H1 (cell line): ENCODE results near the gene HLA-F. TPM values are rescaled to one million over a fixed set of nuclear protein-coding genes. Genes with fewer than 3 reads are reported as not detected.
A peak's percentile ranks its signal among the peaks of the same experiment; 100 is the strongest.

Source experiments
- CTCF ChIA-PET: fragments of 300-600 bp; sonication (Branson Sonifier 250); formaldehyde crosslinking; loops from one replicate; lab custom pipeline; 2021; ENCODE audit not compliant: partially characterized antibody; lab: Charles Lee
- POLR2A ChIA-PET: fragments of 300-600 bp; sonication (Branson Sonifier 250); formaldehyde crosslinking; loops from one replicate; lab custom pipeline; 2021; ENCODE audit warnings: inconsistent platforms; ENCODE audit not compliant: partially characterized antibody; lab: Charles Lee
- DNase-seq, 2 experiments: peaks; one replicate each; pipeline versions ENCODE4 v3.0.0 to v3.0.0-alpha.2; 2010 to 2022; ENCODE audit warnings: low spot score in 2 of 2, low read depth in 1 of 2, mixed read lengths in 1 of 2
- FAIRE-seq: peaks from 2 replicates; lab custom pipeline; 2011; peaks lifted over from hg19 to GRCh38; lab: Jason Lieb, UNC
- H2AFZ ChIP-seq: 2 replicates; pipeline ENCODE4 v1.8.1; 2012; ENCODE audit warnings: low read length, inconsistent platforms
- H2AK5ac ChIP-seq: 2 replicates; pipeline ENCODE4 v1.6.1; 2013; ENCODE audit warnings: low read depth, low read length
- H2BK120ac ChIP-seq: replicated peaks from 2 replicates; pipeline ENCODE3; 2013; ENCODE audit warnings: low read depth, low read length, inconsistent platforms
- H2BK12ac ChIP-seq: 2 replicates; pipeline ENCODE4 v1.6.1; 2013; ENCODE audit warnings: low read depth, low read length
- H2BK15ac ChIP-seq: 2 replicates; pipeline ENCODE4 v1.6.1; 2013; ENCODE audit warnings: low read length
- H2BK20ac ChIP-seq: 2 replicates; pipeline ENCODE4 v1.6.1; 2013; ENCODE audit warnings: low read length
- H2BK5ac ChIP-seq: 2 replicates; pipeline ENCODE4 v1.6.1; 2013; ENCODE audit warnings: low read depth, low read length
- H3K14ac ChIP-seq: 2 replicates; pipeline ENCODE4 v1.6.1; 2013; ENCODE audit warnings: inconsistent platforms; ENCODE audit not compliant: insufficient read length
- H3K18ac ChIP-seq: 2 replicates; pipeline ENCODE4 v1.6.1; 2013; ENCODE audit warnings: low read length; ENCODE audit errors: extremely low read depth
- H3K23ac ChIP-seq: 2 replicates; pipeline ENCODE4 v1.6.1; 2013; ENCODE audit warnings: inconsistent platforms; ENCODE audit not compliant: insufficient read length
- H3K23me2 ChIP-seq: 2 replicates; pipeline ENCODE4 v1.6.1; 2013; ENCODE audit warnings: low read depth, low read length
- H3K27ac ChIP-seq: 2 replicates; pipeline ENCODE4 v1.6.1; 2011; ENCODE audit warnings: low read depth, low read length, inconsistent platforms
- H3K27me3 ChIP-seq, 4 experiments: replicated peaks in 1 of 4; 1 replicate in 1 of 4; 2 replicates in 3 of 4; pipeline versions ENCODE4 v1.6.1 to v1.8.1; 2011 to 2013; ENCODE audit warnings: low read length in 3 of 4, mild to moderate bottlenecking in 3 of 4, inconsistent platforms in 2 of 4, mixed read lengths in 2 of 4, moderate library complexity in 1 of 4; ENCODE audit not compliant: control insufficient read depth in 3 of 4, insufficient read depth in 3 of 4; ENCODE audit errors: extremely low read depth in 1 of 4
- H3K36me3 ChIP-seq, 4 experiments: 2 replicates each; pipeline versions ENCODE4 v1.6.1 to v1.8.1; 2011 to 2013; ENCODE audit warnings: mild to moderate bottlenecking in 4 of 4, low read length in 3 of 4, moderate library complexity in 2 of 4, control low read depth in 1 of 4, inconsistent platforms in 1 of 4; ENCODE audit not compliant: insufficient read depth in 4 of 4, control insufficient read depth in 2 of 4
- H3K4ac ChIP-seq: replicated peaks from 2 replicates; pipeline ENCODE3; 2013; ENCODE audit warnings: low read length, low read depth, mixed read lengths, inconsistent platforms; ENCODE audit not compliant: insufficient read length
- H3K4me1 ChIP-seq, 4 experiments: replicated peaks in 1 of 4; 1 replicate in 1 of 4; 2 replicates in 3 of 4; pipeline versions ENCODE4 v1.6.1 to v1.8.1; 2011 to 2013; ENCODE audit warnings: low read length in 3 of 4, inconsistent platforms in 2 of 4, mixed read lengths in 1 of 4; ENCODE audit not compliant: insufficient read depth in 4 of 4, control insufficient read depth in 3 of 4
- H3K4me2 ChIP-seq, 2 experiments: 2 replicates each; pipeline versions ENCODE4 v1.6.1 to v1.8.1; 2011 to 2013; ENCODE audit warnings: low read depth in 2 of 2, low read length in 2 of 2, control low read depth in 1 of 2, inconsistent platforms in 1 of 2, mild to moderate bottlenecking in 1 of 2; ENCODE audit not compliant: insufficient read depth in 1 of 2
- H3K4me3 ChIP-seq, 4 experiments: fragments of 200-600, 300-600 bp in 1 of 4; sonication (generic), shearing (Covaris generic), sonication (Bioruptor Twin) in 1 of 4; 2 replicates each; pipeline versions ENCODE4 v1.5.1 to v1.8.1; 2011 to 2016; ENCODE audit warnings: low read length in 4 of 4, low read depth in 3 of 4, control low read depth in 2 of 4, inconsistent platforms in 2 of 4, mild to moderate bottlenecking in 2 of 4, mixed read lengths in 1 of 4, moderate library complexity in 1 of 4; ENCODE audit not compliant: insufficient read depth in 2 of 4; ENCODE audit errors: extremely low read depth in 1 of 4
- H3K56ac ChIP-seq: replicated peaks from 2 replicates; pipeline ENCODE3; 2013; ENCODE audit warnings: low read depth, mild to moderate bottlenecking, mixed read lengths, low read length, inconsistent platforms; ENCODE audit not compliant: insufficient read length
- H3K79me1 ChIP-seq: 2 replicates; pipeline ENCODE4 v1.6.1; 2013; ENCODE audit warnings: low read depth, low read length, control low read depth
- H3K79me2 ChIP-seq, 2 experiments: 2 replicates each; pipeline versions ENCODE4 v1.6.1 to v1.8.1; 2012 to 2013; ENCODE audit warnings: low read length in 2 of 2, mild to moderate bottlenecking in 2 of 2, inconsistent platforms in 1 of 2; ENCODE audit not compliant: insufficient read depth in 2 of 2, control insufficient read depth in 1 of 2
- H3K9ac ChIP-seq, 4 experiments: replicated peaks in 1 of 4; 1 replicate in 1 of 4; 2 replicates in 3 of 4; pipeline versions ENCODE4 v1.6.1 to v1.8.1; 2011 to 2013; ENCODE audit warnings: low read depth in 3 of 4, low read length in 3 of 4, control low read depth in 2 of 4, mild to moderate bottlenecking in 2 of 4, moderate library complexity in 2 of 4, inconsistent platforms in 1 of 4; ENCODE audit errors: extremely low read depth in 1 of 4
- H3K9me3 ChIP-seq, 2 experiments: 2 replicates each; pipeline versions ENCODE4 v1.6.1 to v1.8.1; 2012 to 2013; ENCODE audit warnings: mild to moderate bottlenecking in 2 of 2, moderate library complexity in 2 of 2, control low read depth in 1 of 2, inconsistent platforms in 1 of 2, low read depth in 1 of 2, low read length in 1 of 2, mixed read lengths in 1 of 2; ENCODE audit not compliant: insufficient read depth in 2 of 2
- H4K20me1 ChIP-seq, 2 experiments: replicated peaks in 1 of 2; 2 replicates each; pipeline versions ENCODE3 to v1.8.1; 2011 to 2013; ENCODE audit warnings: inconsistent platforms in 2 of 2, low read length in 2 of 2, mild to moderate bottlenecking in 1 of 2; ENCODE audit not compliant: insufficient read depth in 2 of 2, control insufficient read depth in 1 of 2
- H4K5ac ChIP-seq: 2 replicates; pipeline ENCODE4 v1.6.1; 2013; ENCODE audit warnings: low read length, low read depth, mixed read lengths, inconsistent platforms; ENCODE audit not compliant: insufficient read length
- H4K8ac ChIP-seq: 2 replicates; pipeline ENCODE4 v1.8.0; 2013; ENCODE audit warnings: mild to moderate bottlenecking, moderate library complexity, low read length, inconsistent platforms; ENCODE audit not compliant: insufficient read depth; ENCODE audit errors: extremely low read depth
- H4K91ac ChIP-seq: replicated peaks from 2 replicates; pipeline ENCODE3; 2013; ENCODE audit warnings: low read length, mixed read lengths, inconsistent platforms; ENCODE audit not compliant: insufficient read length
- CHD2 ChIP-seq: IDR thresholded peaks from 2 replicates; pipeline ENCODE4 v1.6.1; 2012; ENCODE audit warnings: low read length, improper control_type of control experiment
- EGR1 ChIP-seq: IDR thresholded peaks from 2 replicates; pipeline ENCODE4 v1.6.1; 2011; ENCODE audit warnings: low read depth, low read length, borderline replicate concordance
- KDM1A ChIP-seq: fragments of 200-600, 300-600 bp; sonication (generic); IDR thresholded peaks from 2 replicates; pipeline ENCODE4 v1.7.1; 2016; ENCODE audit warnings: mild to moderate bottlenecking, low read length, borderline replicate concordance
- KDM4A ChIP-seq: IDR thresholded peaks from one replicate; pipeline ENCODE4 v1.7.1; 2012; ENCODE audit warnings: low read depth, mild to moderate bottlenecking, moderate library complexity, low read length, inconsistent platforms; ENCODE audit not compliant: severe bottlenecking
- NANOG ChIP-seq: IDR thresholded peaks from 2 replicates; pipeline ENCODE4 v1.6.1; 2011; ENCODE audit warnings: low read length, low read depth, mild to moderate bottlenecking, inconsistent platforms; ENCODE audit not compliant: insufficient read depth, poor library complexity, severe bottlenecking
- NRF1 ChIP-seq: IDR thresholded peaks from 2 replicates; pipeline ENCODE4 v1.6.1; 2011; ENCODE audit warnings: mild to moderate bottlenecking, low read depth, low read length, improper control_type of control experiment
- SIRT6 ChIP-seq: IDR thresholded peaks from one replicate; pipeline ENCODE4 v1.7.1; 2012; ENCODE audit warnings: low read length, inconsistent platforms
- SP4 ChIP-seq: IDR thresholded peaks from 2 replicates; pipeline ENCODE4 v1.6.1; 2012; ENCODE audit warnings: low read length, inconsistent platforms
- WGBS, 2 experiments: shearing (Covaris generic) in 1 of 2; methylation state at CpG; one replicate each; pipeline versions ENCODE4 v1.1.6 to v1.1.7; 2013 to 2015; ENCODE audit warnings: low lambda C conversion rate in 2 of 2, mixed read lengths in 2 of 2, inconsistent platforms in 1 of 2, low coverage in 1 of 2, missing lambda C conversion rate in 1 of 2; ENCODE audit not compliant: insufficient replicate concordance in 2 of 2, insufficient coverage in 1 of 2, insufficient read length in 1 of 2; ENCODE audit errors: extremely low coverage in 1 of 2, missing lambda C conversion rate in 1 of 2; 5-methylcytosine and 5-hydroxymethylcytosine counted together
- polyA plus RNA-seq, 7 experiments: library from polyadenylated mRNA; depleted of rRNA in 3 of 7; stranded (reverse) in 5 of 7; unstranded in 2 of 7; fragments of >200 nt in 5 of 7; fragments of 200-250 nt in 2 of 7; gene quantifications; 1 replicate in 5 of 7; 2 replicates in 1 of 7; 4 replicates in 1 of 7; pipeline versions ENCODE4 v1.2.1 to v1.2.3, GENCODE V29; 2011 to 2013; ENCODE audit warnings: missing spikeins in 2 of 7, mixed read lengths in 2 of 7
- total RNA-seq: library from RNA; stranded (reverse); fragmentation: NEBNext Ultra II Directional; extraction: Animal tissue kit (Norgen Biotek cat#: 25700); gene quantifications from 2 replicates; pipeline ENCODE4 v1.2.1, GENCODE V29; 2021
- TF ChIP-seq, protein P1 (sequence below): IDR thresholded peaks from 2 replicates; pipeline ENCODE4 v1.6.1; 2012; ENCODE audit warnings: inconsistent platforms
- TF ChIP-seq, protein P2 (sequence below): IDR thresholded peaks from 2 replicates; pipeline ENCODE4 v1.6.1; 2012; ENCODE audit warnings: low read length, inconsistent platforms

Gene HLA-F
- total and polyA plus RNA-seq, 2 of the 8 experiments (the other 6 are each of a cell fraction or from before 2014, with no cell fraction given), result 9.6 to 11.7 TPM

- H3K23ac ChIP-seq, result no peak overlapping the region
- CTCF ChIA-PET, result interaction anchor here (0.5 to 14.7 kb wide), 27 partner anchors 8 to 1482 kb away, joined by 3 to 523 read pairs (median 5); partner anchors contain the start of gene MOG
- no peak overlapping the region for H2BK120ac ChIP-seq
- no peak overlapping the region for H3K9ac ChIP-seq
- no peak overlapping the region for H3K14ac ChIP-seq
- no peak overlapping the region for H3K18ac ChIP-seq
- no peak overlapping the region for H4K91ac ChIP-seq
- H3K9me3 ChIP-seq, result no peaks in the 10 kb centered on the region
- no peak overlapping the region for H3K4ac ChIP-seq
- H2AFZ ChIP-seq, result 0 out of 2 replicates have a peak overlapping the region, but pooled peaks have one; percentile 55
- no peaks in the 10 kb centered on the region; a peak in 1 of 7 replicates for H3K4me1 ChIP-seq
- peaks cover 2% of the 10 kb centered on the region; the same call in 1 of the 2 replicates for H3K23me2 ChIP-seq
- POLR2A ChIA-PET, result interaction anchor here (0.6 kb wide), 1 partner anchor 306 kb away, joined by 3 read pairs; no protein-coding TSS in a partner anchor
- no peaks in the 10 kb centered on the region for H3K27me3 ChIP-seq
- H2BK20ac ChIP-seq, result no peak overlapping the region
- H2BK15ac ChIP-seq, result no peak overlapping the region
- H3K4me2 ChIP-seq, result no peak overlapping the region
- no peak overlapping the region for H3K27ac ChIP-seq
- no peak overlapping the region for H2BK5ac ChIP-seq
- DNase-seq (peak; percentile 61 to 99), FAIRE-seq (peak; percentile 48)
- H2AK5ac ChIP-seq, result no peak overlapping the region
- H4K5ac ChIP-seq, result no peak overlapping the region
- no peak overlapping the region for H3K56ac ChIP-seq
- no peaks in the 10 kb centered on the region for H3K36me3 ChIP-seq
- 0 out of 2 replicates have a peak overlapping the region, but pooled peaks have one; percentile 3 for H2BK12ac ChIP-seq
- H3K4me3 ChIP-seq, result no peak overlapping the region
- H4K20me1 ChIP-seq, result no peaks in the 10 kb centered on the region
- H3K79me1 ChIP-seq, result no peaks in the 10 kb centered on the region
- 26% methylated on average over 17 of the region's 17 CpGs; no CpG with 5 or more reads in 1 of the 2 experiments for whole genome bisulfite sequencing, 2 experiments
- no peak overlapping the region for H4K8ac ChIP-seq
- no peaks in the 10 kb centered on the region for H3K79me2 ChIP-seq
- TF ChIP-seq EGR1, result no peak
- no peak for TF ChIP-seq SP4
- TF ChIP-seq, protein P1, sequence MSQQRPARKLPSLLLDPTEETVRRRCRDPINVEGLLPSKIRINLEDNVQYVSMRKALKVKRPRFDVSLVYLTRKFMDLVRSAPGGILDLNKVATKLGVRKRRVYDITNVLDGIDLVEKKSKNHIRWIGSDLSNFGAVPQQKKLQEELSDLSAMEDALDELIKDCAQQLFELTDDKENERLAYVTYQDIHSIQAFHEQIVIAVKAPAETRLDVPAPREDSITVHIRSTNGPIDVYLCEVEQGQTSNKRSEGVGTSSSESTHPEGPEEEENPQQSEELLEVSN, result no peak
- TF ChIP-seq NANOG, result no peak
- no peak for TF ChIP-seq NRF1
- 0 out of 2 replicates have a peak, but pooled peaks have one; percentile 14 for TF ChIP-seq KDM1A
- TF ChIP-seq, protein P2, sequence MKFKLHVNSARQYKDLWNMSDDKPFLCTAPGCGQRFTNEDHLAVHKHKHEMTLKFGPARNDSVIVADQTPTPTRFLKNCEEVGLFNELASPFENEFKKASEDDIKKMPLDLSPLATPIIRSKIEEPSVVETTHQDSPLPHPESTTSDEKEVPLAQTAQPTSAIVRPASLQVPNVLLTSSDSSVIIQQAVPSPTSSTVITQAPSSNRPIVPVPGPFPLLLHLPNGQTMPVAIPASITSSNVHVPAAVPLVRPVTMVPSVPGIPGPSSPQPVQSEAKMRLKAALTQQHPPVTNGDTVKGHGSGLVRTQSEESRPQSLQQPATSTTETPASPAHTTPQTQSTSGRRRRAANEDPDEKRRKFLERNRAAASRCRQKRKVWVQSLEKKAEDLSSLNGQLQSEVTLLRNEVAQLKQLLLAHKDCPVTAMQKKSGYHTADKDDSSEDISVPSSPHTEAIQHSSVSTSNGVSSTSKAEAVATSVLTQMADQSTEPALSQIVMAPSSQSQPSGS, result no peak
- no peak for TF ChIP-seq KDM4A
- TF ChIP-seq CHD2, result no peak
- TF ChIP-seq SIRT6, result no peak
Observed at GRCh38 chr6:29702519-29703103, 20.6 kb upstream of the HLA-F start.
